GM18498 (cell line): ENCODE data around the gene NLK.
"Not testable (repeated sequence)": the region's sequence is repeated elsewhere in the genome, so short reads cannot be mapped to it uniquely, and the experiment has no call there.

Source experiments
- ATAC-seq: cut with Tn5 transposase; IDR thresholded peaks from one replicate; pipeline ENCODE4 v1.9.1; 2021; ENCODE audit warnings: mild to moderate bottlenecking, moderate library complexity; ENCODE audit not compliant: unreplicated experiment

The NLK gene

DNA sequence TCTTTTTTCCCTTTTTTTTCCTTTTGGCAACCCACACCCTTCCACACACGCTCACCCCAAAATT, at the start of gene NLK:
NLK (plus strand) TSS at position 21 of the 64 bp plus-strand sequence. CDS start 197 bp downstream, outside the sequence.
- no peak for ATAC-seq

DNA sequence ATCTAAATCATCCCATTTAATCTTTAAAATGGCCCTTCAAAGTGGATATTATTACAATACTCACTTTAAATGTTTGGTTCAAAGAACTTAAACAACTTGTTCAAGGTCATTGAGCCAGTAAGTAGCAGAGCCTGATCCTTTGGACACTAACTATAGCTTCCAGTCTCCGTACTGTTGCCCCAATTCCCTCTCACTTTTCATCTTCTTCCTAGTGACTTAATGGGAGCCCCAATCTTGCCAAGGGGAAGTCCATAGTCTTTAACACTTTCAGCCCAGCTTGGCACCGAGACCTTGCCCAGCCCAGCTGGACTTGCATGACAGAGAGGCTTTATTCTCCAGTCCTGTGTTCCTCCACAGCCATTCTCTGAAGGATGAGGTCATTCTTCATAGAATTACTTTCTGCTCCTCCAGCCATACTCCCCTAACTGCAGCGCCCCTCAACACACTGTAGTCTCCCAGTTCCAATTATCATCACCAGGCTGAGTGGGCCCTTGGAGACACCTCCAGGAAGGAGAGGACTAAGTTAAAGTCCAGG, 49.2 kb upstream of the NLK start:
- no peak for ATAC-seq

DNA sequence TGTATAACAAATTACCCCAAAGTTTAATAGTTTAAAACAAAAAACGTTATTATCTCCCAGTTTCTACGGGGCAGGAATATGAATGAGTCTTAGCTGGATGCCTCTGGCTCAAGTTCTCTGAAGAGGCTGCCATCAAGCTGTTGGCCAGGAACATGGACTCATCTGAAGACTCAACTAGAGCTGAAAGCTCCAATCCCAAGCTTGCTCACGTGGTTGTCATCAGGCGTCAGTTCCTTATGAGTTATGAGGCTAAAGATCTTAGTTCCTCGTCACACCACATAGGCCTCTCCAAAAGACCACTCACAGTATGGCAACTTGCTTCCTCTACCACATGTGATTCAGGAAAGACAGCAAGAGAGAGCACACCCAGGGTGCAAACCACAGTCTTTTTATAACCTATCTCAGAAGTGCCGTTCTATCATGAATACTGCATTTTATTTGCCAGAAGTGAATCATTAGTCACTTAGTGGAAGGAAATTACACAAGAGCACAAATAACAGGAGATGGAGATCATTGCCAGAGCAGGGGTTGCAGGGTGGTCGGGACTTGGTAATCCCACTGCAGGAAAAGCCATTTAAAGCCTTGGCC, 48.7 kb upstream of the NLK start:
- ATAC-seq: no peak

DNA sequence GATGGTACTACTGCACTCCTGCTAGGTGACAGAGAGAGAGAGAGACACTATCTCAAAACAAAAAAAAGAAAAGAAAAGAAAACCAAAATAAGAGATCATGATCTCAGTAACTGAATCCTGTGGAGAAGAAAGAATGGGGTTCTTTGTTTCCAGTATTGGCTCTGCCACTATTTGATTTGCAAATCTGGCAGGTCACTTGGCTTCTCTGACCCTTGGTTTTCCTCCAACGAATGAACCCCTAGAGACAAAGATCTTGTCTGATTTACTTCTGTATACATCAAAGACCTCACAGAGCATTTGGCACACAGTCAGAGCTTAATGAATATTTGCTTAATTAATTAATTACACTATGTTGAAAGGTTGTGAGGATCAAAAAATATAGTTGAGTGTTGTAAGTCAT, 47.9 kb upstream of the NLK start:
- ATAC-seq: no peak

DNA sequence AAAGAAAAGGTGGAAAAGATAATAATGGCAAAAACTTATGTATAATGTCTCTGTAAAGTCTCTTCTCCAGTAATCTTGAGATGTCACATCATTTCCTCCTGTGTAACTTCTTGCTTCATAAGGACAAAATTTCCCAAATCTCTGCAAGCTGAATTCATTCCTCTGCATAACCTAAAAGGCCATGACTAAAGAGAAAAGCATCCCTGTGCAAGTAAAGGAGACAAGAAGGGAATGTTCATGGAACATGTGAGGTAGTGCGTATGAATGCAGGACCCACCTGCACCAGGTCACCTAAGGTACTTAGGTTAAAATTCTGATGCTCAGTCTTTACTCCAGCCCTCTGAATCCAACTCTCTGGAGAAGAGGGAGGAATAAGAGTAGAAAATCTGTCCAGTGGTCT, 46.9 kb upstream of the NLK start:
- no peak for ATAC-seq

- no peak for ATAC-seq
These were observed 46.1 kb upstream of the NLK start for GRCh38 chr17:27996202-27997043.

DNA sequence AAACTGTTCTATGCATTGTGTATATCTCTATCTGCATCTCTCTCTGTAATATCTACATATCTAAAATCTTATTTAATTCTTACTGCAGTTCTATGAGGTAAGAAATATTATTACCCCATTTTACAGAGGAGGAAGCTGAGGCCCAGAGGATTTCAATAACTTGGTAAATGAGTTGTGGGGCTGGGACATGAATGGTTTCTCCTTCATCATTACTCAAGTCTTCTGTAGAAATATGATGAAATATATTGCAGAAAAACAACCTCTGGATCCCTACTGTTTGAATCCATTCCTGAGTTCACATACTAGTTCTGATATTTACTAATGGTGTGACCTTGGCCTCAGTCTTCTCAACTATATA, 45.5 kb upstream of the NLK start:
- ATAC-seq: no peak

- ATAC-seq: no peak
These were observed 45.0 kb upstream of the NLK start for GRCh38 chr17:27997522-27997921.

- no peak for ATAC-seq
These were observed 41.3 kb upstream of the NLK start for GRCh38 chr17:28001149-28001548.

DNA sequence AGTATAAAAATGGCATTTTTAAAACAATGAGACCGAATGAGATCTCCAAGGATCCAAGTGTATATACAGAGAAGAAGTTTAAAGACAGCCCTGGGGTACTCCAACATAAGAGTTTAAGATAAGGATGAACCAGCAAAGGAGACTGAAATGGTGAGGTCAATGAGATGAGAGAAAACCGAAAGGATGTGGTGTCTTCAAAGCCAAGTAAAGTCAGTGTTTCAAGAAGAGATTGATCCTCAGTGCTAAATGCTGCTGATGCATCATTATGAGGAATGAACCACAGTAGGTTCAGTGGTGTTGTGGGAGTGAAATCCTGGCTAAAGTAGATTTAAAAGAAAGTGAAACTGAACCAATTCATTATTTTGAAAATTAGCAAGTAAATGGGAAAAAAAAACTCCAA, 38.1 kb upstream of the NLK start:
- no peak for ATAC-seq

GRCh38 chr17:28007925-28008324, 34.6 kb upstream of the NLK start:
- not testable (repeated sequence) for ATAC-seq

DNA sequence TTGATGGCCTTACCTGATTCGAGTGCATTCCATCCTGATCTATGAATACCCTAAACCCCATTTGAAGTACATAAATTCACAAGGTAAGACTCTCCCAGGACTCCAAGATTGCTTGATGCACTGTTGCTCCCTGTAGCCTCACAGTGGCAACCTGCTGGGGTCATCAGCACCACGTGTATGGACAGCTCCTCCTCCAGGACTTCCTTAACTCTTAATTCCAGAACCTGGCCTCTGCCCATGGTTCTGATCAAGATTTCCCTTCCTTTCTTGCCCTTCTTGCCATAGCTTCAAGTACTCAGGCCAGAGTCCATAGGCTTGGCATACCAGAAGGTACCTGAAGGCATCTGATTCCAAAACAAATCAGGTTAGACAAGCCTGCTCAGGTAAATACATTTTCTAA, 34.0 kb upstream of the NLK start:
- ATAC-seq: no peak

DNA sequence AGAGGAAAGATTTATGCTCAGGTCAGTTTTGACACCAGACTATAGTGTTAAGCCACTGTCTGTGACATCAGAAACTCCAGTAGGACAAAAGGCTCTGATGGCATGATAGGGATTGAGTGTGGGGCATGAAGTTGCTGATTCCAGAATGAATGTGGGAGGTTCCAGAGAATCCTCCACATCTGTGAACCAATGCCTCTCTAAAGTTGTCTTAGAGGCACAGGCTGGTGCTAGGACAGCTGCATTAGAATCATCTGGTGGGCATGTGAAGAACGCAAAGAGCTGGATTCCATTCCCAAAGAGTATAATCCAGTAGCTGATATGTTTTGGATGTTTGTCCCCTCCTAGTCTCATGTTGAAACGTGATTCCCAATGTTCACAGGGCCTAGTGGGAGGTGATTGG, 32.1 kb upstream of the NLK start:
- no peak for ATAC-seq

DNA sequence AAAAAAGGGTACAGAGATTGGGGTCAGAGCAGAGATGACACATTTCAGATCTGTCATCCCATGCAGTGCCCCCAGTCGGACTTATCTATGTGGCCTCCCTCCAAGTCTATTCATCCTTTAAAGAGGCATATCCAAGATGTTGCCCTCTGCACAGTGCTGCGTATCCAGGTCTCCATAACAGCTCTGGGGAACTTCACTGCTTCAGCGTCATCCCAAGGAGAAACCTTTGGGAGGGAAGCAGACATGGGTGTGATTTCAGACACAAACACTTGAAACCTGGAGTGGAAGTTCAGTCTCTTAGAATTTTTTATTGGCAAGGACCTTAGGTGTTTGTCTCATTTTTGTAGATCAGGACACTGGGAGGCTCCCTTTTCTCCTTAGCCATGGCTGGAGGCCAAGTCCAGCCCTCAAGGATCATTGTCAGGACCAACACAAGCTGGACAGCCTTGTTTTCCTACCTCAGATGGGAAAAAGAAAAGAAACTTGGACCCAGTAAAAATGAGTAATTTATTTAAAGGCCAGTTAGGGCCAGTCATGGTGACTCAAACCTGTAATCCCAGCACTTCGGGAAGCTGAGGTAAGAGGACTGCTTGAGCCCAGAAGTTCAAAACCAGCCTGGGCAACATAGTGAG, 23.9 kb upstream of the NLK start:
- ATAC-seq: no peak

DNA sequence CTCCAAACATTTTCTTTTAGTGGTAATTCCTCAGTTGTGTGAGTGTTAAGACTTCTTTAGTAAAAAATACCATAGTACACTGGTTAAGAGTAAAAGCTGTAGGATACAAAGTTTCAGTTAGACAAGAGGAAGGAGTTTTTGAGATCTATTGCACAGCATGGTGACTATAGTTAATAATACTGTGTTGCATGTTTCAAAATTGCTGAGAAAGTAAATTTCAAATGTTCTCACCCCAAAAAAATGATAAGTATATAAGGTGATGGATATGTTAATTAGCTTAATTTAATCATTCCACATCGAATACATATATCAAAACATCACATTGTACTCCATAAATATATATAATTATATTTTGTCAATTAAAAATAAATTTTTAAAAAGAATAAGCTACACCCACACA, 22.0 kb upstream of the NLK start:
- ATAC-seq: no peak

DNA sequence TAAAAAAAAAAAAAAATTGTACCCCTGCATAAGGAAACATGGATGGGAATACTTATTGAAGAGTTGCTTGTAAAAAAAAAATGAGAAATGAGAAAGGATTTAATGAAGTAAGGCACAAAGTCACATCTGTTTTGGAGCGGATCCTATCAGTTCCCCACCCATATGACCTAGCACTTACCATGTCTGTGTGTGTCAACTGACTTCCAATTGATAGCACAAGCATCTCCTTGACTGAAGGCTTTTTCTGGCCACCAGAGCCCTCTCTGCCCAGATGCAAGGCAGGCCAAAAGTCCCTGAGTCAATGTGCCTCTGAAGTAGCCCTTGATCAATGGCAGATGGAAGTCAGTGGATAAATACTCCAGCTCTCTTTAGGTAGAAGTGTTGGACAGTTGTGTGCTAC, 13.4 kb upstream of the NLK start:
- ATAC-seq: no peak

GRCh38 chr17:28030386-28030785, 12.1 kb upstream of the NLK start:
- no peak for ATAC-seq

- no peak for ATAC-seq
These were observed 11.3 kb upstream of the NLK start for GRCh38 chr17:28031174-28031573.

DNA sequence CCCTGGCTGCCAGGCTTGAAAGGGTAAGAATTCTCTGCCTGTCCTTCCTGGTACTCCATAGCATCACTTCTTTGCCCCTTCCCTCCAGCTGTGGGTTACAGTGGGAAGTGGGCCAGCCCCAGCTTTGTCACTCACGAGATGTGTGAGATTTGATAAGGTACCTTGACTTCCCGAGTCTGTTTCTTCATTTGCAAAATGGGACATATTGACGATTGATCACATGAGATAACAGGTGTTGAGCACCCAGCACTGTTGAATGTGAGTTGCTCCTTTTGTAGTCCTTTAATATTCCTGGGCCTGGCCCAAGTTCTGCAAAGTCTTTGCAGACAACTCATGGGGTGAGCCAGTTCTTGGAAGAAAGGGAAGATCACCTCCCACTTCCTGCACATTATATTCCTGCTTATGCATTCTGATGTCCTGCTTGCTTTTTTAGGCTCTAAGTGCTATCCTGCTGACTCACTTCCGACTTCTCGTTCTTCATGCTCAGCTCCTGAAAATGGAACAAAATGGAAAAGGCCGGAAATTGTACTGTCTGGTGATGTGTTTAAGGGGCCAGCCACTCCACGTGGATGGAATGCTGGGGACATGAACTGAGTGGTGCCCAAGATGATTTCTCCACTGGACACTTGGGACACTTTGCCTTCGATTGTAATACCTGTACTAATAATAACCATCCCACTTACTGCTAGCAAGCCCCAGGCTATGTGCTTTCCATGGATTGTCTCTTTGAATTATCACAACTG, 8.3 kb upstream of the NLK start:
- ATAC-seq: no peak

DNA sequence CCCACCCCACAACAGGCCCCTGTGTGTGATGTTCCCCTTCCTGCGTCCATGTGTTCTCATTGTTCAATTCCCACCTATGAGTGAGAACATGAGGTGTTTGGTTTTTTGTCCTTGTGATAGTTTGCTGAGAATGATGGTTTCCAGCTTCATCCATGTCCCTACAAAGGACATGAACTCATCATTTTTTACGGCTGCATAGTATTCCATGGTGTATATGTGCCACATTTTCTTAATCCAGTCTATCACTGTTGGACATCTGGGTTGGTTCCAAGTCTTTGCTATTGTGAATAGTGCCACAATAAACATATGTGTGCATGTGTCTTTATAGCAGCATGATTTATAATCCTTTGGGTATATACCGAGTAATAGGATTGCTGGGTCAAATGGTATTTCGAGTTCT, 7.0 kb upstream of the NLK start:
- ATAC-seq: not testable (repeated sequence)

GRCh38 chr17:28035884-28036283, 6.6 kb upstream of the NLK start:
- not testable (repeated sequence) for ATAC-seq

- ATAC-seq: no peak
These were observed 3.7 kb upstream of the NLK start for GRCh38 chr17:28038802-28039201.
